GM12864 (cell line): ENCODE data around the gene TFEB.

Source experiments
- DNase-seq: peaks from one replicate; pipeline ENCODE4 v3.0.0-alpha.2; 2011; ENCODE audit warnings: low read depth
- H3K4me3 ChIP-seq: 2 replicates; pipeline ENCODE4 v1.5.1; 2011; ENCODE audit warnings: mild to moderate bottlenecking, low read depth, low read length, control low read depth
- CTCF ChIP-seq: IDR thresholded peaks from 2 replicates; pipeline ENCODE4 v1.5.1; 2011; ENCODE audit warnings: low read depth, mild to moderate bottlenecking, moderate library complexity, low read length, control low read depth, inconsistent platforms; ENCODE audit errors: missing control alignments

Gene TFEB

GRCh38 chr6:41687501-41688175 lies 47.8 kb downstream of the TFEB start:
- no peak overlapping the region for H3K4me3 ChIP-seq
- DNase-seq, result no peak
- TF ChIP-seq CTCF, result no peak

- DNase-seq, result no peak
- TF ChIP-seq CTCF, result no peak
Measured at GRCh38 chr6:41685641-41686380, 49.6 kb downstream of the TFEB start.

GRCh38 chr6:41684311-41685180 lies 50.9 kb downstream of the TFEB start:
- DNase-seq, result no peak
- TF ChIP-seq CTCF, result no peak
- no peak overlapping the region for H3K4me3 ChIP-seq

More at GRCh38 chr6:41685641-41686380, 49.6 kb downstream of the TFEB start:
- H3K4me3 ChIP-seq, result no peak overlapping the region

- peak; percentile 85 for TF ChIP-seq CTCF
- DNase-seq, result no peak
- H3K4me3 ChIP-seq, result no peak overlapping the region
Measured at GRCh38 chr6:41683523-41684310, 51.7 kb downstream of the TFEB start.

GRCh38 chr6:41683273-41683522 lies 52.2 kb downstream of the TFEB start:
- DNase-seq, result no peak
- TF ChIP-seq CTCF, result no peak

GRCh38 chr6:41682497-41683272 lies 52.7 kb downstream of the TFEB start:
- no peak for TF ChIP-seq CTCF
- no peak for DNase-seq
- no peak overlapping the region for H3K4me3 ChIP-seq

More at GRCh38 chr6:41683273-41683522, 52.2 kb downstream of the TFEB start:
- no peak overlapping the region for H3K4me3 ChIP-seq
